GM15510 (cell line): ENCODE data around the gene PRKAG2.

Source experiments
- POLR2A ChIP-seq: IDR thresholded peaks from 3 replicates; pipeline ENCODE4 v1.6.1; 2011; ENCODE audit warnings: borderline replicate concordance; ENCODE audit not compliant: insufficient read length; ENCODE audit errors: extremely low read depth

The PRKAG2 gene

DNA sequence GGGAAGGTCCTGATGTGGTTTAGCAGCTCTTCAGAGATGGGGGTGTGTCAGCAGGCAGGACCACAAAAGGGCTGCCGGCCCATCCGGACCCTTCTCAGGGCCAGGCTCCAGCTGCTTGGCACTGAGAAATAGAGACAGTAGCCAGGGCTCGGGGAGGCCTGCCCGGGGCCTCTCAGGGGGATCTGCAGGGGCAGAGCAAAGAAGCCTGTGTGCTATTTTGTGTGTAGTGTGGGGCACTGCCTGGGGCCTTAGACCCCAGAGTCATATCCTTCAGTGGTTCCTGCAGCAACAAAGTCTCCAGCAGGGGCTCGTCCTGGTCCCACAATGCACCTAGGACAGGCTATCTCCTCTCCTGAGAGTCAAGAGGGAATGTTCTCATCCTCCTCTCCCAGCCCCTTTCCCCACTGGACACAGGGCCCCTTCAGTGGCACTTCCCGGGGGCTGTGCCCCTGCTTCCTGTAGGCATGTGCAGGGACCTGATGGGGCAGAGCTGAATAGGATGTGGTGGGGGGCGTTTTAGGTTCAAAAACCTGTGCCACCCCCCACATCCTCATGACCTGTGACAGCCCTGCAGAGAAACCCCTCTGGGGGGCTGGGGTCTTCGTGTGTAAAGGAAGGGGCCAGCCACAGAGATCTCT is 197.7 kb downstream of the PRKAG2 start:
- TF ChIP-seq POLR2A = no peak

GRCh38 chr7:151678227-151678604 is 198.7 kb downstream of the PRKAG2 start:
- no peak for TF ChIP-seq POLR2A

GRCh38 chr7:151677581-151678226 is 199.2 kb downstream of the PRKAG2 start:
- TF ChIP-seq POLR2A = no peak

GRCh38 chr7:151676759-151677158 is 200.2 kb downstream of the PRKAG2 start:
- TF ChIP-seq POLR2A = no peak

DNA sequence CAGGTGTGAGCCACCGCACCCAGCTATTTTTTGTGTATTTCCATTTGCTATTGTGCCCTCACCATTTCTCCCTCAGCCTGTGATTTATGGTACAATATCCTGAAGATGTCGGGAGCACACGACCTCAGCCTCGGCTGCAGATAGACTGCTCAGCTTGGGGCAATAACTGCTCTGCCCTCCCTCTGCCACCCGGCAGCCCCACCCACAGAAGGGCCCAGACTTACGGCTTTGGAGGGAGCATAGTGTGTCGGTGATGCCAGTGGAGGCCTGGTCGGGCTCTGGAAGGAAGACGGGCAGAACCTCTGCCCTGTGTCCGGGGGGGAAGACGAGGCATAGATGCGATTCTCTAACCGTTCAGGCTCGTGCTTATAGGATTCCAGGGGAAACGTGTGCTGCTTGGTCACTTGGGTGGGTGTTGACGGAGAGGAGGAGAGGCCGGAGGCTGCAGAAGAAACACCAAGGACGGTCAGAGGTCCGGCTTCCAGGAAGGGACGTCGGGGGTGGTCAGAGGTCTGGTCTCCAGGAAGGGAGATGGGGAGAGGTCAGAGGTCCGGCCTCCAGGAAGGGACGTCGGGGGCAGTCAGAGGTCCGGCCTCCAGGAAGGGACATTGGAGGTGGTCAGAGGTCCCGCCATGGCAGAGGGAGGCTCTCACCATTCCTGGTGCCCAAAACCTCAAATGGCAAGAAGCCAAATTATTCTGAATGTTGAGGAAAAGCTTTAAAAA is 201.6 kb downstream of the PRKAG2 start:
- no peak for TF ChIP-seq POLR2A

- TF ChIP-seq POLR2A = no peak
Observed at GRCh38 chr7:151674161-151674920, 202.6 kb downstream of the PRKAG2 start.

DNA sequence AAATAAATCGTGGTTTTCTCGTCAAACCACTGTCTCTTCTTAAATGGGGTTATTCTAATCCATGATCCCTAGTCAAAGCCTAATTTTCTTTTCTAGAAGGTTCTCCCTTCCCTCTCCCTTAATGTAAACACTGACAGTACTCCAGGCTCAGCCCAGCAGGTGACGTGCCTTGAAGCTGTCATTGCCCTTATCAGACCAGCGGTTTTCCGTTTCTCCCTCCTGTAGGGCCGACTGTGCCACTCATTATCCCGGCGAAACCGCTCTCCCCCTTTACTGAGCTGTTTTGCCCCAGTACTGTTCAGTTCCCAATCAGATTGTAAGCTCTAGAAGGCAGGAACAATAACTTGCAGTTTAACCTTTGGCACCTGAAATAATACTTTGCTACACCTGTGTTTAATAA is 203.7 kb downstream of the PRKAG2 start:
- TF ChIP-seq POLR2A = no peak

DNA sequence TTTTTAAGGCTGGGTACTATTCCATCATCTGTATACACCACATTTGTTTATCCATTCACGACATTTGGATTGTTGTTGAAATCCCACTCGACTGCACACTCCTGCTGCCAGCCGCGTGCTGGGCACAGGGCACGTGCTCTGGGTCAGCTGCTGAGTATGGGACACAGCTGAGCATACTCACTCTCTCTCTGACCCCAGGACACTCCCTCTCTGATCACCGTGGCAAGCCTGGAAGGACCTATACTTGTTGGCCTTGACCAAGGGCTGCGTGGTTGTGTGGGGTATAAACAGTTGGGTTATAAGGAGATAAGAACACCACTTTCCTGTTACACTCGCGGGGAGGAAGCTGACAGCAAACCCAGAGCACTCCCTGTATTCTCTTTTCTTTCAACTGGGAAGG is 204.2 kb downstream of the PRKAG2 start:
- no peak for TF ChIP-seq POLR2A

DNA sequence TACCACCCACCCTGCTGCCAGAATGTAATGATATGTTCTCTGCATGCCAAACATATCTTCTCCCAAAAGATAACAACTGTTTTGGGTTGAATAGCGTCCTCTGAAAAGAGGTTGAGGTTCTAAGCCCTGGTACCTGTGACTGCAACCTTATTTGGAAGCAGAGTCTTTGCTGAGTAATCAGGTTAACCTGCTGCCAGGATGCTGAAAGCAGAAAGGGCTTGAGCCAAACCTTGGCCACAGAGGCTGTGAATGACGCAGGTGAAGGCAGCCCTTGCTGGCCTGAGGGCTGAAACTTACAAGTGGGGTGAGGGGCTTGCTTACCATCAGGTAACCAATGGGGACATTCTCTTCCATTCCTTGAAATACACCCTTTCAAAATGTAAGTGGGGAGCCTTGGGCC is 205.4 kb downstream of the PRKAG2 start:
- TF ChIP-seq POLR2A = no peak

DNA sequence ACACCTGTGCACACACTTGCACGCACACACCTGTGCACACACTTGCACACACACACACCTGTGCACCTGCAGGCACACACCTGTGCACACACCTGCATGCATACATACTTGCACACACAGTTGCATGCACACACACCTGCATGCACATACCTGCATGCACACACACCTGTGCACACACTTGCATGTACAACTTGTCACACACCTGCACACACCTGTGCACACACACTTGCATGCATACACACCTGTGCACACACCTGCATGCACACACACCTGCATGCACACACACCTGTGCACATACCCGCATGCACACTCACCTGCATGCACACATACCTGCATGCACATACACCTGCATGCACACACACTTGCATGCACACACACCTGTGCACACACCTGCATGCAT is 207.2 kb downstream of the PRKAG2 start:
- TF ChIP-seq POLR2A = no peak

- no peak for TF ChIP-seq POLR2A
Observed at GRCh38 chr7:151666886-151667285, 210.0 kb downstream of the PRKAG2 start.

DNA sequence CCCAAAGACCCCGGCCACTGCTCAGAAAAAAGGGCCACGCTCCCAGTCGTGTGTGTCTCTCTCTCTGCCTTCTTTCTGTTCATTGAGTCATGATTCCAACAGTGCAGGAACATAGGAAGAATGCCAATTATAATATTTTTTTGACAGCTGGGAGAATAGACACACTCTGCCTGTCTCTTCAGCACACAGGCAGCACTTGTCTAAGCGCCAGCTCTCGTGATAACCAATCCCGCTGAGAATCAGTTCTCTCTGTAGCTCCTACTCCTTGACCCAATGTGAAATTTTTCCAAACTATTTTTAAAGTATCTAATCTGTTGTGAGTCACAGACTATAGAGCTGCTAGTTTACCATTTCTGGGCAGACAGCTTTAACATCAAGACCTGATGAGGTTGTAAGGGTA is 211.5 kb downstream of the PRKAG2 start:
- TF ChIP-seq POLR2A = no peak

GRCh38 chr7:151664268-151664667 is 212.6 kb downstream of the PRKAG2 start:
- TF ChIP-seq POLR2A = no peak

- TF ChIP-seq POLR2A = no peak
Observed at GRCh38 chr7:151663382-151664100, 213.4 kb downstream of the PRKAG2 start.
